Left lung (tissue), 10 donors: ENCODE data around the gene EPC1. TPM values are rescaled to one million over a fixed set of nuclear protein-coding genes. Genes with fewer than 3 reads are reported as not detected.

Experiments
- ATAC-seq: fragments of 200-7000 bp; cut with Tn5 transposase; one replicate; pipeline ENCODE4 v1.9.1; 2020; ENCODE audit warnings: moderate library complexity
- DNase-seq, 4 donors: peaks; one replicate each; pipeline ENCODE4 v3.0.0-alpha.2; 2013 to 2020
- H3K27ac ChIP-seq, 2 donors: fragments of 200-600 bp; sonication (generic) in 1 of 2; one replicate each; pipeline versions ENCODE4 v1.5.0 to v1.8.0; 2020 to 2021
- H3K27me3 ChIP-seq, 2 donors: fragments of 200-600 bp; sonication (generic) in 1 of 2; one replicate each; pipeline versions ENCODE4 v1.5.0 to v1.8.0; 2020 to 2021
- H3K36me3 ChIP-seq, 2 donors: fragments of 200-600 bp; sonication (generic) in 1 of 2; one replicate each; pipeline versions ENCODE4 v1.5.0 to v1.8.0; 2020 to 2021
- H3K4me1 ChIP-seq, 2 donors: fragments of 200-600 bp; one replicate each; pipeline ENCODE4 v1.8.0; 2021
- H3K4me3 ChIP-seq, 2 donors: fragments of 200-600 bp; sonication (generic) in 1 of 2; one replicate each; pipeline versions ENCODE4 v1.5.0 to v1.8.0; 2020 to 2021; ENCODE audit warnings: mild to moderate bottlenecking in 1 of 2
- H3K9me3 ChIP-seq, 2 donors: fragments of 200-600 bp; sonication (generic) in 1 of 2; one replicate each; pipeline versions ENCODE4 v1.5.0 to v1.8.0; 2020 to 2021
- intact Hi-C, 2 donors: fragments of 100-400 bp; cut with DNase I; formaldehyde crosslinking; loops; one replicate each; pipeline versions ENCODE4 v1.11.2 to v1.14.2; 2022
- polyA plus RNA-seq, 6 donors: library from polyadenylated mRNA; unstranded; fragments of 120-200 nt; gene quantifications; one replicate each; pipeline ENCODE4 v1.2.1, GENCODE V29; 2013; ENCODE audit not compliant: insufficient read length in 6 of 6
- total RNA-seq, 2 donors: library from RNA; stranded (reverse); fragmentation: NEBNext Ultra II Directional; extraction: Animal tissue kit (Norgen Biotek cat#: 25700); gene quantifications; one replicate each; pipeline ENCODE4 v1.2.1, GENCODE V29; 2021
- TF ChIP-seq, protein P1 (sequence below), 2 donors: fragments of 200-600 bp; sonication (generic) in 1 of 2; IDR thresholded peaks; one replicate each; pipeline versions ENCODE4 v1.5.0 to v1.8.0; 2021; ENCODE audit warnings: antibody characterized with exemption in 2 of 2
- donor health status: DM: no; HTN: yes; CAD: no.
- donor health status: DM: no; HTN: no; CAD: no.

Gene EPC1
- total and polyA plus RNA-seq, 8 donors: 27.0 to 84.0 (median 70.0) TPM

DNA sequence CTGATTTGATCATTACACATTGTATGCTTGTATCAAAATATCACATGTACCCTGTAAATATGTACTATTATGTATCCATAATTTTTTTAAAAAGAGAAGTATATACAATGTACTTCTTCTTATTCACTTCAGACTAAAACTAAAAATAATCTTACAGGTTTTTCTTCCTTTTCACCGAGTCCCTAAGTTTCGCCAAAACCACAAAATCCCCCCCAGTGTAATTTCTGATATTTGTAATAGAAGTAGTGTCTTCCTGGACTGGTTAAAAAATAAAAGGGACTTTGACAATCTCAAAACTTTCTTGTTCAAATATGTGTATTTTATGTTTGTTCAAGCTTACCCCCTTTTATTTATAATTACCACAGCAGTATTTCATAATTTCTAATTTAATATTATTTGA lies 23.9 kb downstream of the EPC1 start:
- intact Hi-C loops: no loop called here
- ATAC-seq (no peak), DNase-seq (no peak)
- no peak overlapping the region for H3K4me3 ChIP-seq
- H3K27me3 ChIP-seq: no peaks in the 10 kb centered on the region
- peaks cover 6 to 84% of the 10 kb centered on the region in 2 donors for H3K4me1 ChIP-seq
- TF ChIP-seq, protein P1, sequence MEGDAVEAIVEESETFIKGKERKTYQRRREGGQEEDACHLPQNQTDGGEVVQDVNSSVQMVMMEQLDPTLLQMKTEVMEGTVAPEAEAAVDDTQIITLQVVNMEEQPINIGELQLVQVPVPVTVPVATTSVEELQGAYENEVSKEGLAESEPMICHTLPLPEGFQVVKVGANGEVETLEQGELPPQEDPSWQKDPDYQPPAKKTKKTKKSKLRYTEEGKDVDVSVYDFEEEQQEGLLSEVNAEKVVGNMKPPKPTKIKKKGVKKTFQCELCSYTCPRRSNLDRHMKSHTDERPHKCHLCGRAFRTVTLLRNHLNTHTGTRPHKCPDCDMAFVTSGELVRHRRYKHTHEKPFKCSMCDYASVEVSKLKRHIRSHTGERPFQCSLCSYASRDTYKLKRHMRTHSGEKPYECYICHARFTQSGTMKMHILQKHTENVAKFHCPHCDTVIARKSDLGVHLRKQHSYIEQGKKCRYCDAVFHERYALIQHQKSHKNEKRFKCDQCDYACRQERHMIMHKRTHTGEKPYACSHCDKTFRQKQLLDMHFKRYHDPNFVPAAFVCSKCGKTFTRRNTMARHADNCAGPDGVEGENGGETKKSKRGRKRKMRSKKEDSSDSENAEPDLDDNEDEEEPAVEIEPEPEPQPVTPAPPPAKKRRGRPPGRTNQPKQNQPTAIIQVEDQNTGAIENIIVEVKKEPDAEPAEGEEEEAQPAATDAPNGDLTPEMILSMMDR (IDR thresholded peaks at IDR 0.05): no peak
- no peak overlapping the region for H3K27ac ChIP-seq
- H3K36me3 ChIP-seq: no peaks in the 10 kb centered on the region
- H3K9me3 ChIP-seq: no peaks in the 10 kb centered on the region

DNA sequence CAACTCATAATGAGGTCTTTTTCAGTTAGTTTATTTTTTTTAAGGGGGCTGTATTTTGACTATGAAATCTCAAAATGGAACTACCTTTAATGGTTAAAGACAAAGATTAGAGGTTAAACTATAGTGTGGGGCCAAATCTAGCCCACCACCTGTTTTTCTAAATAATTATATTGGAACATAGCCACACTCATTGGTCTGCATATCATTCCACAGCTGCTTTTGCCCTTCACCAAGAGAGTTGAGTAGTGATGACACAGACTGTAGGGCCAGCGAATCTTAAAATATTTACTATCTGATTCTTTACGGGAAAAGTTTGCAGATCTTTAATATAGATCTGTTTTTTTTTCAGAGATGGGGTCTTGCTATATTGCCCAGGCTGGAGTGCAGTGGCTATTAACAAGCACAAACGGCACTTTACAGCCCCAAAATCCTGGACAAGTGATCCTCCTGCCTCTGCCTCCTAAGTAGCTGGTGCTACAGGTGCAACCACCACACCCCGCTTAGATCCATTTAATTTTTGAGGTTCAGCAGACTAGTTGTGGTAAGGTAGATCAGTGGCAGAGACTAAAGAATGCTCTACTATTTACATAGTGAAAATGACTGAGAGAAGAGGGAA lies 25.8 kb downstream of the EPC1 start:
- peaks cover under 1 to 84% of the 10 kb centered on the region in 2 donors for H3K4me1 ChIP-seq
- H3K36me3 ChIP-seq: no peaks in the 10 kb centered on the region
- ATAC-seq: no peak

DNA sequence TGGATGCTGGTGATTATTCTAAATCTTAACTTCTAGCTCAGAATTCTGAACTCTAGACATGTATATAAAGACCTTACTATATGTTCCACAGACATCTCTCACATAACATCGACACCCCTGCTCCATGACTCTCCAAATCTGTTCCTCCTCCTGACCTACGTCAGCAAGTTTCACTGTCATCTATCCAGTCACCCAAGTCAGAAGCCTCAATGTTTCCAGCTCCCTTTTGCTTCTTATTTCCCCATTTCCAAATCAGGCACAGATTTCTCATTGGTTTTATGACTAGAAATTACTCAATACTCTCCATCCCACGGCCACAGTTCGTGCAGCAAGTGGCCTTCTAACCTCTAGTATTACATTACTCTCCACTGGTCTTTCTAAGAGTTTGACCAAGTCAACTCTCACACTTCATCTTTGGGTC lies 28.5 kb downstream of the EPC1 start:
- Histone ChIP-seq H3K27ac (peak overlapping the region in 1 of 2 donors; percentile 30), H3K4me3 (no peak overlapping the region), H3K36me3 (no peaks in the 10 kb centered on the region), H3K9me3 (no peaks in the 10 kb centered on the region), H3K27me3 (no peaks in the 10 kb centered on the region), H3K4me1 (peaks cover 17 to 89% of the 10 kb centered on the region in 2 donors)
- no peak for DNase-seq
- peak; percentile 67 for ATAC-seq
- TF ChIP-seq, protein P1 (IDR thresholded peaks at IDR 0.05): no peak
- intact Hi-C loops: no loop called here

More for the DNA sequence above, 25.8 kb downstream of the EPC1 start:
- Histone ChIP-seq H3K27me3 (no peaks in the 10 kb centered on the region), H3K4me3 (no peak overlapping the region), H3K9me3 (no peaks in the 10 kb centered on the region), H3K27ac (no peak overlapping the region)
- intact Hi-C loops: no loop called here
- TF ChIP-seq, protein P1 (IDR thresholded peaks at IDR 0.05): no peak
- DNase-seq: no peak

DNA sequence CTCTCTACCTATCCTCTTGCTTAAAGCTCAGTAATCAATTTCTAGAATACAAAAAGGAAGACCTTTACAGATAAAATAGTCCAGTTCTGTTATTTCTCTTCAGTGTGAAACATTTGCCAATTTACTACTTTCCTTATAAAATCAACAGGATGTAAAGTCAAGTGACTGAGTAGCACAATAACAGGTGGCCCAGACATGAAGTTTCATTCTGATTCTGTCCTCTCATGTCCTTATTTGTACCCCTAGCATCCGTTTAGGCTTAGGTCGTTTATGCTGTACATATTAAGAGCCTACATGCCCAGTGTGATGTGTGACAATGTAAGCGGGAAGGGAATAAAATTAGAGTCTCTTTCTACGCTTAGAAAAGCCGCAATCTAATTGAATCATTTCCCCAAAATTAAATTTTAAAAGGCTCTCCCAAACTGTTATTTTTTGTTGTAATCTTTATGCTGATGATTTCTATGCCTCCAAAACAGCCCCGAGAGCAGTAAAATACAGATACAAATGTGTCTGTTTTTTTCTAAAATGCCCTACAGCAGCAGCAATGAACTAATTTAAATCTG lies 29.1 kb downstream of the EPC1 start:
- no peak for DNase-seq
- Histone ChIP-seq H3K4me1 (peaks cover 17 to 89% of the 10 kb centered on the region in 2 donors), H3K4me3 (no peak overlapping the region), H3K9me3 (no peaks in the 10 kb centered on the region), H3K36me3 (no peaks in the 10 kb centered on the region), H3K27ac (no peak overlapping the region), H3K27me3 (no peaks in the 10 kb centered on the region)
- intact Hi-C loops: no loop called here
- ATAC-seq: peak; percentile 21
- TF ChIP-seq, protein P1 (IDR thresholded peaks at IDR 0.05): no peak

DNA sequence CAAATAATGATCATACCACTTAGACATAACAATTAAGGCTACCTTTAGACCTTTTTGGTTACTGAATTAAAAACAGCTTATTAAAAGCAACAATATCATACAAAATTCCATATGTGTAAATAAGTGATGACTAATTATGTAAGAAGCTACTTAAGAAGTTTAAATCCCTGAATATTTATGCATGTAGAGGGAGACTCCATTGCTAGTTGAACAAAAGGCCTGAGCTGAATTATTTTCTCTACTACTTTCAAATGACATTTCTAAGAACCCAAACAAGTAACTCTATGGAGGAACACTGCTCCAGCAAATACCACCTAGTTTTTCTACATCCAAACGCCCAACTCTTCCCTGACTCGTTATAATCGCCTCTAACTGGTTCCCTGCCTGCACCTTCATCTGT lies 31.5 kb downstream of the EPC1 start:
- no peak overlapping the region for H3K27ac ChIP-seq
- peaks cover 17 to 81% of the 10 kb centered on the region in 2 donors for H3K4me1 ChIP-seq
- TF ChIP-seq, protein P1 (IDR thresholded peaks at IDR 0.05): no peak
- DNase-seq (no peak), ATAC-seq (no peak)
- intact Hi-C loops: no loop called here
- H3K4me3 ChIP-seq: no peak overlapping the region
- H3K9me3 ChIP-seq: no peaks in the 10 kb centered on the region
- no peaks in the 10 kb centered on the region for H3K36me3 ChIP-seq
- no peaks in the 10 kb centered on the region for H3K27me3 ChIP-seq
